DMS53 treated with DMSO at 0.1 percent for 48 hours (cell line): ENCODE data around the gene RNF166.

Experiments
- DNase-seq: peaks from one replicate; lab custom pipeline; 2025; ENCODE audit not compliant: unreplicated experiment; lab: John Stamatoyannopoulos, UW

RNF166 gene

GRCh38 chr16:88693420-88694177, 12.6 kb downstream of the RNF166 start:
- DNase-seq, result no peak

GRCh38 chr16:88692861-88693260, 13.3 kb downstream of the RNF166 start:
- DNase-seq, result no peak

GRCh38 chr16:88691924-88692560, 14.2 kb downstream of the RNF166 start:
- no peak for DNase-seq

- no peak for DNase-seq
Observed at GRCh38 chr16:88691129-88691813, 14.9 kb downstream of the RNF166 start.

GRCh38 chr16:88690341-88691128, 15.7 kb downstream of the RNF166 start:
- DNase-seq, result no peak

- peak; percentile 58 for DNase-seq
Observed at GRCh38 chr16:88688013-88688778, 18.0 kb downstream of the RNF166 start.

- no peak for DNase-seq
Observed at GRCh38 chr16:88687676-88688012, 18.6 kb downstream of the RNF166 start.

GRCh38 chr16:88687254-88687576, 19.0 kb downstream of the RNF166 start:
- DNase-seq, result no peak

- DNase-seq, result peak; percentile 68
Observed at GRCh38 chr16:88686439-88687253, 19.6 kb downstream of the RNF166 start, which contains the start of gene SNAI3. Gene SNAI3 (minus strand): TSS chr16:88686507. CDS start chr16:88686406, 101 bp downstream.

GRCh38 chr16:88686062-88686438, 20.2 kb downstream of the RNF166 start:
- peak; percentile 37 for DNase-seq

- no peak for DNase-seq
Observed at GRCh38 chr16:88685156-88686061, 20.8 kb downstream of the RNF166 start.

- no peak for DNase-seq
Observed at GRCh38 chr16:88684569-88685155, 21.5 kb downstream of the RNF166 start.

GRCh38 chr16:88681709-88682451, 24.3 kb downstream of the RNF166 start:
- DNase-seq, result no peak

GRCh38 chr16:88681084-88681680, 25.0 kb downstream of the RNF166 start:
- DNase-seq, result peak; percentile 41

GRCh38 chr16:88680554-88681083, 25.6 kb downstream of the RNF166 start:
- DNase-seq, result no peak

- DNase-seq, result no peak
Observed at GRCh38 chr16:88678224-88678979, 27.8 kb downstream of the RNF166 start.
